Stimulated activated CD4-positive, alpha-beta T cell treated with anti-CD3 and anti-CD28 coated beads, TNF-alpha, amount 100 ng/mL, for 24 hours (primary cell): ENCODE data around the gene ABCC8.

Experiments
- DNase-seq, 3 experiments: peaks; one replicate each; pipeline ENCODE4 v3.0.0-alpha.2; 2020; ENCODE audit warnings: low read depth in 3 of 3

The ABCC8 gene

GRCh38 chr11:17352950-17353820 lies 123.5 kb downstream of the ABCC8 start:
- DNase-seq, result peak in 2 of 3 experiments; percentile 38 to 76

- peak; percentile 21 to 54 (median 41) for DNase-seq
Measured at GRCh38 chr11:17351510-17352176, 125.0 kb downstream of the ABCC8 start, which contains the start of gene NCR3LG1. Gene NCR3LG1 (plus strand): TSS chr11:17351800. CDS start chr11:17351970, 170 bp downstream.

GRCh38 chr11:17351172-17351509 lies 125.5 kb downstream of the ABCC8 start:
- no peak for DNase-seq

GRCh38 chr11:17350455-17351171 lies 126.0 kb downstream of the ABCC8 start:
- DNase-seq, result no peak

GRCh38 chr11:17347676-17348075 lies 129.0 kb downstream of the ABCC8 start:
- DNase-seq, result no peak

GRCh38 chr11:17343907-17344306 lies 132.7 kb downstream of the ABCC8 start:
- peak; percentile 27 to 40 (median 33) for DNase-seq

GRCh38 chr11:17343257-17343656 lies 133.4 kb downstream of the ABCC8 start:
- DNase-seq, result no peak
